SHP77 (cell line): ENCODE data around the gene ZNF444.
"Not testable (repeated sequence)": the region's sequence is repeated elsewhere in the genome, so short reads cannot be mapped to it uniquely, and the experiment has no call there.

Source experiments
- DNase-seq, 2 experiments: peaks; one replicate each; lab custom pipeline; 2025; lab: John Stamatoyannopoulos, UW

Gene ZNF444

DNA sequence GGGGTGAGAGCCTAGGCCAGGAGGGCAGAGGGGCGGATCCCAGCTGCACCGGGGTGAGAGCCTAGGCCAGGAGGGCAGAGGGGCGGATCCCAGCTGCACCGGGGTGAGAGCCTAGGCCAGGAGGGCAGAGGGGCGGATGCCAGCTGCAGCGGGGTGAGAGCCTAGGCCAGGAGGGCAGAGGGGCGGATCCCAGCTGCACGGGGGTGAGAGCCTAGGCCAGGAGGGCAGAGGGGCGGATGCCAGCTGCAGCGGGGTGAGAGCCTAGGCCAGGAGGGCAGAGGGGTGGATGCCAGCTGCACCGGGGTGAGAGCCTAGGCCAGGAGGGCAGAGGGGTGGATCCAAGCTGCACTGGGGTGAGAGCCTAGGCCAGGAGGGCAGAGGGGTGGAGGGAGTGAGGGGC, 35.2 kb downstream of the ZNF444 start:
- DNase-seq, result not testable (repeated sequence)

DNA sequence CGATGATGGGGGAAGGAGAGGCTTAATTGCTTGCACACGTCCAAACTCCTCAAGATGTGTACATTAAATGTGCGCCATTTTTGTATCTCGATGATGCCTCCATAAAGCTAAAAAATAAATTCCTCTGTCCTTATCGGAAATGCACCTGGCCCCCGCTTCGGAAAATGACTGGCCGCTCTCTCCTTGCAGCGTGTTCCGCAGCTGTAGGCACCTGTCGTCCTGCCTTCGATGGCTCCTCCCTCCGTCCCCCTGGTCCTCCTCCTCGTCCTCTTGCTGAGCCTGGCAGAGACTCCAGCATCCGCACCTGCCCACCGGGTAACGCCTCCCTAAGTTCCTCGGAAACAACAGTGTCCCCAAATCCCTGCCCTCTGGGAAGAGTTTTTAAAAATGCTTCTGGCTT, 35.8 kb downstream of the ZNF444 start:
- DNase-seq, result no peak

DNA sequence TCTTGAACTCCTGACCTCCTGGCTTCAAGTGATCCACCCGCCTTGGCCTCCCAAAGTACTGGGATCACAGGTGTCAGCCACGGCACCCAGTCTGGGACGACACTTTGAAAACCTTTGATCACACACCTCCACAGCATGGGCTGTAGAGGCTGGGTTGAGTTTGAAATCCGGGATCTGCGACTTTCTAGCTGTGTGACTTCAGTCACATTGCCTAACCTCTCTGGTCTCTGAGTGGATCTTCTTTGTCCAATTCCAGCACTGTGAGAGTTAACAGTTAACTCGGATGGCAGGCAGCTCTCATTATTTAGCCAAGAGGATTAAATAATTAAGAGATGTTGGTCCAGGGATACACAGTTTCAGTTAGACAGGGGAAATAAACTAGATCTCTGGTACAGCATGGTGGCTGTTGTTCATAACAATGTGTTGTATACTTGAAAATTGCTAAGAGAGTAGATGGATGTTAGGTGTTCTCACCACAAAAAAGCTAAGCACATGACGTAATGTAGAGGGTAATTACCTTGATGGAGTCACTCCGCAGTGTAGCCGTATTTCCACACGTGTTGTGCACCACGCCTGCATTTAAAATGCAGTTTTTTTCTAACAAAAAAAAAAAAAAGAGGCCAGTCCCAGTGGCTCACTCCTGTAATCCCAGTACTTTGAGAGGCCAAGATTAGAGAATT, 36.6 kb downstream of the ZNF444 start:
- no peak for DNase-seq

DNA sequence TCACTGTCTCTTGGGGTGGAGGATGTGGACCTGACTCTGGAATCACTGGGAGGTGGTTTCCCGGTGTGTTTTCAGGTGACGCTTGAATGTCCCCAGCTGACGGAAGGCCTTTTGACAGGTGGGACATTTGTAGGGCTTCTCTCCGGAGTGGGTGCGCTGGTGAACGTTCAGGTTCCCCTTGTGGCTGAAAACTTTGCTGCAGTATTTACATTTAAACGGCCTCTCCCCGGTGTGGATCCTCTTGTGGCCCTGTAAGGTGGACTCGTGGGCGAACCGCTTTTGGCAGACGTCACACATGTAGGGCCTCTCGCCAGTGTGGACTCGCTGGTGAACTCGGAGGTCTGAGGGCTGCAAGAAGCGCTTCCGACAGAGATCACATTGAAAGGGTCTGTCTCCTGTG, 48.7 kb downstream of the ZNF444 start:
- no peak for DNase-seq

DNA sequence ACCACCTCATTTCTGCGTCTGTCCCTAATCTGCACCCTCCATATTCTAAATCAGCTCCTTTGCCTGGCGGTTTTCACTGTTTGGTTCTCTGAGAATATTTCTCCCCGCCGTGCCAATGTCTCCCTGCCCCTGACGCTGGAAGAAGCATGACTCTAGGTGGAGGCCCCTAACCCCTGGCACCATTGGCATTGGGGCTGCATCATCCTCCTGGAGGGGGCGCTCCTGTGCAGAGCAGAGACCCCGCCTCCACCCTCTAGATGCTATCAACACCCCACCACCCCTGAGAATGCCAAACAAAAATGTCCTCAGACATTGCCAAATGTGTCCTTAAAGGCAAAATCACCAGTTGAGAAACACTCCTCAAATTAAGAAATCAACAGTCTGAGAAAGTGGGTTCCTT, 50.0 kb downstream of the ZNF444 start:
- DNase-seq, result no peak

DNA sequence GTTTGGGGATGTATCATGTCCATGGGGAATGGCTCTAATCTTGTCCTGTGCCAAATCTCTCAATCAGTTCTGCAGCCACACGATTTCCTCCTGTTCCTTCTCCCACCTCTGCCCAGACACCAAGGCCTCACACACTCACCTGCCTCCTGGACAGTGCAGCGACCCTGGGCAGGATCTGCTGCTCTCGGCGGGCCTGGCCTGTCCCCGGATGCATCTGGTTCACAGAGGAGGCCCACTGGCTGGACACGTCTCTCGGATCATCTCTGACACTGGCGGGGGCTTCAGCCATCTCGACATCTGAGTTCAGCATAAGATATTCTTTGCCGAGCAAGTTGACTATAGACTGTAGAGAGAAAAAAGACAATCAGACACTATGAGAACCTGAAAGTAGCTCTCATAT, 50.6 kb downstream of the ZNF444 start:
- no peak for DNase-seq

DNA sequence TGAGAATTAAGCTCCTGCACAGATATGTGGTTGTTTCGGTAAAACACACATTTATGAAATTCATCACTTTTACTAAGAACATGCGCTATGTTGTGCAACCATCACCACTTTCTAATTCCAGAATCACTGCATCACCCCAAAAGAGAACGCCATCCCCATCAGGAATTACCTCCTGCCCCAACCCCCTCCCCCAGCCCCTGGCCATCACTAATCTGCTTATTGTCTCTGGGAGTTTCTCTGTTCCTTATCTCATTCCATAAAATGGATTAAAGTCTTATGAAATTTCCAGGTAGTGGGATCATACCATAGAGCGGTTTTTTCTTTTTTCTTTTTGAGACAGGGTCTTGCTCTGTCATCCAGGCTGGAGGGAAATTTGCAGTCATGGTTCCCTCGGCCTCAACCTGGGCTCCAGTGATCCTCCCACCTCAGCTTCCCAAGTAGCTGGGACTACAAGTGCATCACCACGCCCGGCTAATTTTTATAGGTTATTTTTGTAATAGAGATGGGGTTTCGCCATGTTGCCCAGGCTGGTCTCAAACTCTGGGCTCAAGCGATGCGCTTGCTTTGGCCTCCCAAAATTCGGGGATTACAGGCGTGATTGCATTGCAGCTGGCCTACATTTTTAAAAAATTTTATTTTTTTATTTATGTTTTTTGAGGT, 53.0 kb downstream of the ZNF444 start:
- DNase-seq, result no peak

DNA sequence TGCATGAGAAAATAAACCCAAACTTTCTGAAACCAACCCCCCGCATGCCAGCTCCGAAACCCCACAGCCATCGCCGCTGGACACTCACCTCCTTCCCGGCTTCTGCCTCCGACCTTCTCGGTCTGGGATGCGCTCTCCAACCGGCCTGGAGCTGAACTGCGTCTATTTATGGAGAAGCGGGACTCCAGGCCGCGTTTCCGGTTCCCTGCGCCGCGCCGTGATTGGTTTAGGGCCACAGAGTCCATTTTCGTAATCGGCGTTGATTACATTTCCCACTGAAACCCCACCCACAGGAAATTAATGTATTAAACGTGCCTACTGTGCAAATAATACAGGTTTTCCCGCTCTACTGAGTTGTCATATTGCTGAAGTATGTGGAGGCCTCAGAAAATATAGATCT, 56.6 kb downstream of the ZNF444 start, which contains the start of gene ZSCAN5B:
Gene ZSCAN5B (minus strand): TSS at position 138 of the 400 bp plus-strand sequence. CDS start 4,731 bp downstream, outside the sequence.
- DNase-seq, result not testable (repeated sequence)

DNA sequence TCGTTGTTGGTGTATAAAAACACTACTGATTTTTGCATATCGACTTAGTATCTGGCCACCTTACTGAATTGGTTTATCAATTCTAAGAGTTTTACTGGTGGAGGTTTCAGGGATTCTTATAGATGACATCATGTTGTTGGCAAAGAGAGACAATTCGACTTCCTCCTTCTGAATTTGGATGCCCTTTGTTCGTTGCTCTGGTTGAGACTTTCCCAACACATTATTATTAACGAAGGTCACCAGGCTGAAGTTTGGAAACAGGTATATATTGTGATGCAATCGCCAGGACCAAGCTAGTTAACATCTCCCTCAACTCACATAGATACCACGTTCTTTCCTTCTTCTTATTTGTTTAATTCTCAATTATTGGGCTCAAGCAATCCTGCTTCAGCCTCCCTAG, 58.6 kb downstream of the ZNF444 start:
- no peak for DNase-seq

DNA sequence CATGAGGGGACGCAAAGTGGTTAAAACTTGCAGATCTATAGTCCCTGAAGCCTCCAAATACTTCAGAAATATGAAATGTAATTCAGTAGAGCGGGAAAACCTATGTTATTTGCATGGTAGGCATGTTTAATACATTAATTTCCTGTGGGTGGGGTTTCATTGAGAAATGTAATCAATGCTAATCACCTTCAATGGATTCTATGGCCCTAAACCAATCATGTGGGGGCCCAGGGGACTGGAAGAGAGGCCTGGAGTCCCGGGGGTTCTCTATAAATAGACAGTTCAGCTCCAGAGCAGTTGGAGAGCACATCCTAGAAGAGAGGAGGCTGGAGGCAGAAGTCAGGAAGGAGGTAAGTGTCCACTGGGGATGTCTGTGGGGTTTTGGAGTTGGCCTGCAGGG, 60.9 kb downstream of the ZNF444 start, which contains the start of gene ZSCAN5C:
Gene ZSCAN5C (plus strand): TSS at position 301 of the 400 bp plus-strand sequence. CDS start 3,641 bp downstream, outside the sequence.
- DNase-seq, result no peak

DNA sequence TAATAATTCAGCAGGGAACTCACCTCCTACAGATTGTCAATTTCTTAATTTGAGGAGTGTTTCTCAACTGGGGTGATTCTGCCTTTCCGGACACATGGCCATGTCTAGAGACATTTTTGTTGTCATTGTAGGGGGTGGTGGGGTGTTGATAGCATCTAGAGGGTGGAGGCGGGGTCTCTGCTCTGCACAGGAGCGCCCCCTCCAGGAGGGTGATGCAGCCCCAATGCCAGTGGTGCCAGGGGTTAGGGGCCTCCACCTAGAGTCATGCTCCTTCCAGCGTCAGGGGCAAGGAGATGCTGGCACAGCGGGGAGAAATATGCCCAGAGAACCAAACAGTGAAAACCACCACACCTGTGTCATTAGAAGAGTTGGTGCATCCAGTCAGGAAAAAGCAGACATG, 66.5 kb downstream of the ZNF444 start:
- not testable (repeated sequence) for DNase-seq

DNA sequence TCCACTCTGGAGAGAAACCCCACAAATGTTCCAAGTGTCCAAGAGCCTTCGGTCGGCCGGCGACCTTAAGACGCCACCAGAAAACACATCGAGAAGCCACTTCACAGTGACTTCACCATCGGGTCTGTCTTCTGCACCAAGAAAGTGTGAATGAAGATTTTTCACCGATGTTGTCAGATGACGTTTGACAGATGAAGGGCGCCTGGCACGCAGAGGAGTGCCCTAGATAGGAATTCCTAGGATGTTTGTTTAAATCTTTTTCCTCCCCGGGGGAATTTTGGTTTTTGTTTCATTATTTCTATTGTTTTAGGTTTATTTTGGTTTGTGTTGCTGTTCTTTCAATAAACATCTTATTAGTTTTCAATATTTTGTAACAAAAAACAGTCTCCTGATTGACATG, 68.0 kb downstream of the ZNF444 start:
- no peak for DNase-seq

DNA sequence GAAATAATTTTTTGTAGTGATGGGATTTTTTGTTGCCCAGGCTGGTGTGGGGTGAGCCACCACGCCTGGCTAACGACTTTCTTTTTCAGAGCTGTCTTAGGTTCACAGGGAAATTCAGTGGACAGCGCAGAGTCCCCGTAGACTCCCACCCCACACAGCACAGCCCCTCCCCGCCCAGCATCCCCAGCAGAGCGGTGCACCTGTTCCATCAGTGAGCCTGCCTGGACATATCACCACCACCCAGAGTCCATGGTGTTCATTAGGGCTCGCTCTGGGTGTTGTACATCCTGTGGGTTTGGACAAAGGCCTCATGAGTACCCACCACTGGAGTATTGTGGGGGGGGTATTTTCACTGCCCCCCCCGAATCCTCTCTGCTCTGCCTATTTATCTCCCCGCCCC, 68.9 kb downstream of the ZNF444 start:
- not testable (repeated sequence) for DNase-seq
